Spleen (tissue), 11 donors: ENCODE measurements around the gene DACH1. TPM values are rescaled to one million over a fixed set of nuclear protein-coding genes. Genes with fewer than 3 reads are reported as not detected.

Experiments
- DNase-seq: peaks from one replicate; pipeline ENCODE4 v3.0.0-alpha.2; 2020
- H3K27ac ChIP-seq, 8 donors: fragments of 200-600 bp; sonication (generic) in 7 of 8; 1 replicate in 4 of 8; 2 replicates in 4 of 8; pipeline versions ENCODE4 v1.5.0 to v1.8.0; 2016 to 2021; ENCODE audit warnings: inconsistent platforms in 4 of 8, mild to moderate bottlenecking in 4 of 8, moderate library complexity in 1 of 8
- H3K27me3 ChIP-seq, 7 donors: fragments of 200-600 bp; sonication (generic) in 6 of 7; replicated peaks in 1 of 7; 1 replicate in 4 of 7; 2 replicates in 3 of 7; pipeline versions ENCODE4 v1.5.0 to v1.8.0; 2016 to 2021; ENCODE audit warnings: inconsistent platforms in 3 of 7, mild to moderate bottlenecking in 1 of 7
- H3K36me3 ChIP-seq, 6 donors: fragments of 200-600 bp; sonication (generic) in 5 of 6; 1 replicate in 4 of 6; 2 replicates in 2 of 6; pipeline versions ENCODE4 v1.5.0 to v1.8.0; 2016 to 2021; ENCODE audit warnings: inconsistent platforms in 2 of 6
- H3K4me1 ChIP-seq, 6 donors: fragments of 200-600 bp; sonication (generic) in 5 of 6; 1 replicate in 3 of 6; 2 replicates in 3 of 6; pipeline versions ENCODE4 v1.5.0 to v1.8.0; 2016 to 2021; ENCODE audit warnings: inconsistent platforms in 3 of 6
- H3K4me3 ChIP-seq, 8 donors: fragments of 200-600 bp; sonication (generic) in 7 of 8; 1 replicate in 4 of 8; 2 replicates in 4 of 8; pipeline versions ENCODE4 v1.5.0 to v1.8.0; 2016 to 2021; ENCODE audit warnings: inconsistent platforms in 4 of 8, mild to moderate bottlenecking in 4 of 8, moderate library complexity in 2 of 8
- H3K9me3 ChIP-seq, 8 donors: fragments of 200-600 bp; sonication (generic) in 7 of 8; 1 replicate in 4 of 8; 2 replicates in 4 of 8; pipeline versions ENCODE4 v1.5.0 to v1.8.0; 2016 to 2021; ENCODE audit warnings: inconsistent platforms in 4 of 8
- CTCF ChIP-seq, 11 experiments: fragments of 200-600 bp in 7 of 11; fragments of 450-650 bp in 4 of 11; sonication (generic) in 4 of 11; IDR thresholded peaks in 8 of 11; conservative IDR thresholded peaks in 3 of 11; 1 replicate in 7 of 11; 2 replicates in 4 of 11; pipeline versions ENCODE4 v1.4.0 to v1.8.0; 2016 to 2021; ENCODE audit warnings: antibody characterized with exemption in 11 of 11, inconsistent platforms in 4 of 11, mild to moderate bottlenecking in 1 of 11
- POLR2A ChIP-seq, 3 donors: fragments of 450-650 bp; IDR thresholded peaks; one replicate each; pipeline ENCODE4 v1.5.1; 2017; ENCODE audit warnings: antibody characterized with exemption in 3 of 3, mild to moderate bottlenecking in 1 of 3
- POLR2AphosphoS5 ChIP-seq, 3 donors: sonication (generic); formaldehyde crosslinking; IDR thresholded peaks; one replicate each; pipeline ENCODE4 v1.5.1; 2017; ENCODE audit warnings: antibody characterized with exemption in 3 of 3
- WGBS, 5 donors: extraction: QIAGEN DNeasy Blood & Tissue Kit in 3 of 5; methylation state at CpG; one replicate each; pipeline versions ENCODE4 v1.1.5 to v1.1.7; 2013 to 2018; 5-methylcytosine and 5-hydroxymethylcytosine counted together
- intact Hi-C: fragments of 100-400 bp; cut with DNase I; formaldehyde crosslinking; loops from one replicate; pipeline ENCODE4 v1.15.0; 2023; ENCODE audit warnings: low total_unique reads
- polyA plus RNA-seq, 3 donors: library from polyadenylated mRNA; stranded (reverse); fragments of 200-250 nt; gene quantifications; one replicate each; pipeline ENCODE4 v1.2.1, GENCODE V29; 2013
- total RNA-seq, 7 donors: library from RNA; depleted of rRNA in 3 of 7; stranded (reverse); fragments of >200 nt in 3 of 7; fragmentation: NEBNext Ultra II Directional in 4 of 7; extraction: Animal tissue kit (Norgen Biotek cat#: 25700) in 4 of 7; gene quantifications; one replicate each; pipeline versions ENCODE4 v1.1.0 to v1.2.1, GENCODE V29; 2016 to 2021
- donor health status: healthy with polysubstance abuse.
- donor health status: DM: no; HTN: no; CAD: no; lungs with moderate emphysema.
- donor health status: DM: no; HTN: no; CAD: no.
- donor health status: Bipolar disorder and iron deficiency.
- donor health status: healthy.
- donor health status: DM: no; HTN: no; CAD: no.
- donor health status: DM: yes; HTN: yes; CAD: no.

DACH1 gene
- total and polyA plus RNA-seq, 10 donors = 0.80 to 18.9 (median 11.4) TPM

- H3K27me3 ChIP-seq = no peaks in the 10 kb centered on the region
- H3K36me3 ChIP-seq = peaks cover 0 to 6% (median 0%) of the 10 kb centered on the region in 6 donors
- H3K27ac ChIP-seq = no peak overlapping the region
- TF ChIP-seq POLR2AphosphoS5 (IDR thresholded peaks at IDR 0.05) = no peak
- TF ChIP-seq POLR2A (IDR thresholded peaks at IDR 0.05) = no peak
- TF ChIP-seq CTCF (IDR thresholded peaks at IDR 0.05 in 8 of 11, conservative IDR thresholded peaks at IDR 0.05 in 3 of 11) = no peak
- WGBS, 5 donors = 92 to 100% (median 98%) methylated on average over 1 of the region's 1 CpG
- peaks cover 0 to 5% (median 0%) of the 10 kb centered on the region in 8 donors for H3K9me3 ChIP-seq
- H3K4me3 ChIP-seq = no peak overlapping the region
- intact Hi-C loops = no loop called here
- no peak for DNase-seq
- no peaks in the 10 kb centered on the region for H3K4me1 ChIP-seq
Observed at GRCh38 chr13:71491010-71491409, 376.0 kb downstream of the DACH1 start.

GRCh38 chr13:71489041-71489440, 378.0 kb downstream of the DACH1 start:
- intact Hi-C loops = no loop called here
- Histone ChIP-seq H3K36me3 (peaks cover 0 to 6% (median 0%) of the 10 kb centered on the region in 6 donors), H3K4me3 (no peak overlapping the region), H3K4me1 (no peaks in the 10 kb centered on the region), H3K27me3 (no peaks in the 10 kb centered on the region), H3K9me3 (peaks cover 0 to 5% (median 0%) of the 10 kb centered on the region in 8 donors), H3K27ac (no peak overlapping the region)
- TF ChIP-seq CTCF (IDR thresholded peaks at IDR 0.05 in 8 of 11, conservative IDR thresholded peaks at IDR 0.05 in 3 of 11) (no peak), POLR2AphosphoS5 (IDR thresholded peaks at IDR 0.05) (no peak), POLR2A (IDR thresholded peaks at IDR 0.05) (no peak)
- WGBS, 5 donors = 91 to 99% (median 97%) methylated on average over 3 of the region's 3 CpGs
- DNase-seq = no peak

- no peaks in the 10 kb centered on the region for H3K27me3 ChIP-seq
- H3K9me3 ChIP-seq = peaks cover 0 to 5% (median 0%) of the 10 kb centered on the region in 8 donors
- H3K4me3 ChIP-seq = no peak overlapping the region
- H3K36me3 ChIP-seq = peaks cover 0 to 6% (median 0%) of the 10 kb centered on the region in 6 donors
- H3K4me1 ChIP-seq = no peaks in the 10 kb centered on the region
- no peak for DNase-seq
- TF ChIP-seq CTCF (IDR thresholded peaks at IDR 0.05 in 8 of 11, conservative IDR thresholded peaks at IDR 0.05 in 3 of 11) (no peak), POLR2A (IDR thresholded peaks at IDR 0.05) (no peak), POLR2AphosphoS5 (IDR thresholded peaks at IDR 0.05) (no peak)
- H3K27ac ChIP-seq = no peak overlapping the region
- intact Hi-C loops = no loop called here
- WGBS, 5 donors = 82 to 87% (median 85%) methylated on average over 1 of the region's 1 CpG
Observed at GRCh38 chr13:71488201-71488600, 378.8 kb downstream of the DACH1 start.

GRCh38 chr13:71485913-71486312, 381.1 kb downstream of the DACH1 start:
- H3K4me3 ChIP-seq = no peak overlapping the region
- no peak for DNase-seq
- TF ChIP-seq POLR2A (IDR thresholded peaks at IDR 0.05) = no peak
- no peak for TF ChIP-seq POLR2AphosphoS5 (IDR thresholded peaks at IDR 0.05)
- TF ChIP-seq CTCF (IDR thresholded peaks at IDR 0.05 in 8 of 11, conservative IDR thresholded peaks at IDR 0.05 in 3 of 11) = no peak
- WGBS, 5 donors = 59 to 89% (median 78%) methylated on average over 1 of the region's 1 CpG
- no peak overlapping the region for H3K27ac ChIP-seq
- H3K4me1 ChIP-seq = no peaks in the 10 kb centered on the region
- intact Hi-C loops = no loop called here
- peaks cover 0 to 6% (median 0%) of the 10 kb centered on the region in 6 donors for H3K36me3 ChIP-seq
- H3K9me3 ChIP-seq = no peaks in the 10 kb centered on the region
- no peaks in the 10 kb centered on the region for H3K27me3 ChIP-seq
